HG02943 (cell line): ENCODE results near the gene MFAP3.
"Not testable (repeated sequence)": the region's sequence is repeated elsewhere in the genome, so short reads cannot be mapped to it uniquely, and the experiment has no call there.

Experiments used
- ATAC-seq: cut with Tn5 transposase; IDR thresholded peaks from one replicate; pipeline ENCODE4 v1.9.1; 2021; ENCODE audit warnings: mild to moderate bottlenecking, low read depth, moderate library complexity; ENCODE audit not compliant: unreplicated experiment

The MFAP3 gene

DNA sequence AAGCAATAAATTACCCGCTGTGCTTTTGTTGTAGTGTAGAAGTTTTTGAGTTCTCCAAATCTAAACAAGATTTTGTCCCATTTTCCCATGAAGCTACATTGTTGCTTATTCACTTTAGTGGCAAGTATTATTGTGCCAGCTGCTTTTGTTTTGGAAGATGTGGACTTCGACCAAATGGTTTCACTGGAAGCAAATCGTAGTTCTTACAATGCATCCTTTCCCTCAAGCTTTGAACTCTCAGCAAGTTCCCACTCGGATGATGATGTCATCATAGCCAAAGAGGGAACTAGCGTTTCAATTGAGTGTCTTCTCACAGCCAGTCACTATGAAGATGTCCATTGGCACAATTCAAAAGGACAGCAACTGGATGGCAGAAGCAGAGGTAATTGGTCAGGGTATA is 10.9 kb downstream of the MFAP3 start:
- no peak for ATAC-seq

DNA sequence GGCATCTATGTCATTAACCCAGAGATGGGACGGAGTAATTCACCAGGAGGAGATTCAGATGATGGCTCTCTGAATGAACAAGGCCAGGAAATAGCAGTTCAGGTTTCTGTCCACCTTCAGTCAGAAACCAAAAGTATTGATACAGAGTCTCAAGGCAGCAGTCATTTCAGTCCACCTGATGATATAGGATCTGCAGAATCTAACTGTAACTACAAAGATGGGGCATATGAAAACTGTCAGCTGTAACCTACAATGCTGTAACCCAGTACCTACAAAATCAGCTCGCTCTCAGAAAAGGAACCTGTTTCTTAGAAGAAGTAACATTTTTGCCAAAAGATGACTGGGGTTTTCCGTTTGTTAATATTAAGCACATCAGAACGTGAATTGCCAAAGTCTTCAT is 14.7 kb downstream of the MFAP3 start:
- ATAC-seq = no peak

- ATAC-seq = no peak
Observed at GRCh38 chr5:154055201-154055600, 16.4 kb downstream of the MFAP3 start.

DNA sequence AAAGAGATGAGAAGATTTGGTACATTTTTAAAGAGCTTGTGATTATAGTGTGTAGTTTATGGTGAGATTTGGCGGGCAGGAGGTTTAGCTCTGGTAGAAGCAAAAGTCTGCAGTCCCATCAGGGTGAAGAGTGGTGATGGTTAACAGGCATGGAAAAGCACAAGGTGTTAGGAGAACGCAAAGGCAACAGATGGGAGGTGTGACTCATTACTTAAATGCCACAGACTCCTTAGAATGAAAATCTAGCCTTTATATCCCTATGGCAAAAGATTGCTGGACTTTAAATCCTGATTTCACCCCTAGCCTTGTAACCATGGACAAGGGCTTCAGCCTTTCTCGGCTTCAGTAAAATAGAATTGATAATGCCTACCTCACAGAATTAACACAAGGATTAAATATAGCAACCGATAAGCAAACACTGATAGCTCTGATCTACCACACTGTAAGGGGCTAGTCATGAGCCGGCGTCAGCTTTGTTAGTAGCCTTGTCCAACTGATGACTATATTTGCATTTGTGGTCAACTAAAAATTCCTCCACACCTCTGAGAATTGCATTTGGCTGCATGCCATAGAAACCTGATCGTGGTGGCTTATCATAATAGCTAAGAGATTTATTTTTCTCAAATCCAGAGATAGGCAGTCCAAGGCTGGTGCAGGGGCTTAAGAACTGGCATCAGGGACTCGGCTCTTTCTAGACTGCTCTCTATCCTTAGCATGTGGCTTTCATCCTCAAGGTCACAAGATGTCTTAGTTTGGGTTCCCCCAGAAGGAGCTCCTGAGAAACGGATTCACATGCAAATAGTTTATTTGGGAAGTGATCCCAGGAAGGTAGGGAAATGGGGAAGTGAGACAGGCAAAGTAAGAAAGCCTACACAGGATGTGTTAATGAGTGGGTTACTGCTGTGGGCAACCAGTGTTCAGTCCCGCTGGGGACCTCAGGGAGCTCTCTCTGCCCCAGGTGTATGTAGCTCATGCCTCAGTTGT is 19.6 kb downstream of the MFAP3 start:
- ATAC-seq = peak; percentile 62

GRCh38 chr5:154059039-154059430 is 20.3 kb downstream of the MFAP3 start:
- ATAC-seq = peak; percentile 71

- no peak for ATAC-seq
Observed at GRCh38 chr5:154059583-154059982, 20.8 kb downstream of the MFAP3 start.

DNA sequence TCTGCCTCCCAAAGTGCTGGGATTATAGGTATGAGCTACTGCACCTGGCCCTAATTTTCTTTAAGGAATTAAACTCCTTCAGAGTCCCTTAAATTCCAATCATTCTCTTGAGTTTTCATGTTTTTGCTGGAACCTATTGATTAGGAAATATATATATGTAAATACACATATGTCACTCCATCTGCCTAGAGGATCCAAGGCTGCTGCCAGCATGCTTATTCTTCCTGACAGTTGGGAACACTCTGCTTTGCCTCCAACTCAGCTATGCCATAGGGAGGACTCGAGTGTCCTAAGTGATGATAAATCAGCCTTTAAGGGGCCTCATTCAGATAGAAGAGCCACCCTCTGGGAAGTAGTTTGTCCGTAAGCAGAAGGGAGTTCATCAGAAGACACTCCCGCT is 21.8 kb downstream of the MFAP3 start:
- ATAC-seq = no peak

DNA sequence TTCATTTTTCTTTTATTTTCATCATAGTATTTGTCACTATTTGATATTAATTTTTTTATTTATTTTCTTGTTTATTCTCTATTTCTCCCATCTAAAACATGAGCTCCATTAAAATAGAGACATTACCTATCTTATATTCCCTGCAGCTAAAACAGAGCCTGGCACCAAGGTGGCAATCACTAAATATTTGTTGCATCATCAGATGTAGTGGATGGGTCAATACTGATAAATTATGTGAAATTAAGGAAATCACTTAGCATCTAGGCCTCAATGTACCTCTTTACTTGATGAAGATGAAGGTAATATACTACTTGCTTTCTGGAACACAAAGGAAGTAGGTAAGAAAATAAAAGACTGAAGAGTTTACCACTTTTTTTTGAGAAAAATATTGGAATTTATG is 24.6 kb downstream of the MFAP3 start:
- ATAC-seq = no peak

- ATAC-seq = no peak
Observed at GRCh38 chr5:154065971-154066370, 27.2 kb downstream of the MFAP3 start.

DNA sequence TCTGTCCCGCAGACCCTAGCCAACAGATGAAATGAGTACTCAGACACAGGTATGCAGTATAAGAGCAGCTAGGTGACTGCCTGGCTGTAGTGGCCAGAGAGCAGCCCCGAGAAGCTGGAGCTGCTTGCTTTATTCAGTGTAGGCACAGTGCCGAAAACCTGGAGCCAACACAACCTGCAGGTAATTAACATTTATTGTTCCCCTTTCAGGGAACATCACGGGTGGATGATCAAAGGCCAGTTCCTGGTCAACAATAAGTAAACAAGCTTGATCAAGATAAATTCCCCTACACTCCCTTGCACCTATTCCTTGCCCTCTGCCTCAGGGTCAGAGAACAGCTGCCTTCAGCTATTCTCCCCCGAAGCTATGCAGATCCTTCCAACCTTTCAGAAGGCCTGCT is 31.1 kb downstream of the MFAP3 start:
- ATAC-seq = not testable (repeated sequence)

- no peak for ATAC-seq
Observed at GRCh38 chr5:154071799-154072413, 33.1 kb downstream of the MFAP3 start.

DNA sequence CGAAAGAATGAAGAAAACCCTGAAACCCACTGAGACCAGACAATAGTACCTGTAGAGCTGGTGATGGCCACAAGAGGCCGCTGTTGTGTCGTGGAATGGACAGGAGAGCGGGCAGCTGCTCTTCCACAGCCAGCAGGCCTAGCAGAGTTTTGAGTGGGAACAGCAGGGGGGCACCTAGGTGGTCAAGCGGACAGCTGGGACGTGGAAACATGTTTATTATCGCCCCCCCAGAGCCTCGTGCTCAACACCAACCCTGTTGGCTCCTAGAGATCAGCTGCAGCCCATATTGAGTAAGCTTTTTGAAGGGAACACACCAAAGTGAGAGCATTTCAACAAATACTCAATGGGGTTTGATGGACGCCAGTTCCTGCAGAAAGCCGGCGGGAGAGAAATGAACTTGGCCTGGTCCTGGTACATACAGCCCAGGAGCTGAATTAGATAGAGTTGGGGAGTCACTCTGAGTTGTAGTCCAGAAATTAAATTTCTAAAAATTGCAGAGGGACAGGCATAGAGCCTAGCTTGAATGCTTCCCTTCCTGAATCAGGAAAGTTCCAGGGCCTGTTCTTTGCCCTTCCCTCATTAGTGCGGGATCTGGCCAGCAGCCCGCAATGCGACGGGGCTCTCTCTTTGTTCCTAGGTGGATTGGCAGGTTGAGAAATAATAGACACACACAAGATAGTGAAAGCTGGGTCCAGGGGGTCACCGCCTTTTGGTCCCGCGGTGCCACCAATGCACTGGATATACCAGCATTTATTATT is 33.8 kb downstream of the MFAP3 start:
- peak; percentile 93 for ATAC-seq

GRCh38 chr5:154076240-154076922 is 37.6 kb downstream of the MFAP3 start:
- no peak for ATAC-seq

- no peak for ATAC-seq
Observed at GRCh38 chr5:154077696-154078095, 38.9 kb downstream of the MFAP3 start.

DNA sequence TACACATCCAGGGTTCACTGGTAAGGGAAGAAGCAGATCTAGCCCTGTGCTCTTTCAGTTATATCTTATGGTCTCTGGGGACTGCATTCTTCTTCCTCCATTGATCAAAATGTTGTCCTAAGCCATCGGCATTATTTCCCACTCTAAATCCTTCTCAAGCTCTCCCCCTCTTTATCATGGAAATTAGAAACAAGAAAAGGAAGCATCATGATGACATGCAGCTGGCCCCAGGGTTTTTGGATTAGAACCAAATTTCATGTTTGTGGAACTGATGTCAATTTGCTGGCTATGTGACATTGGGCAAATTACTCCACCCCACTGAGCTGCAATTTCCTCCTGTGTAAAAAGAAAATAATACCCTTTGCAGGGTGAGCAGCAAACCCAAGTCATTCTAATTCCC is 39.5 kb downstream of the MFAP3 start:
- no peak for ATAC-seq

DNA sequence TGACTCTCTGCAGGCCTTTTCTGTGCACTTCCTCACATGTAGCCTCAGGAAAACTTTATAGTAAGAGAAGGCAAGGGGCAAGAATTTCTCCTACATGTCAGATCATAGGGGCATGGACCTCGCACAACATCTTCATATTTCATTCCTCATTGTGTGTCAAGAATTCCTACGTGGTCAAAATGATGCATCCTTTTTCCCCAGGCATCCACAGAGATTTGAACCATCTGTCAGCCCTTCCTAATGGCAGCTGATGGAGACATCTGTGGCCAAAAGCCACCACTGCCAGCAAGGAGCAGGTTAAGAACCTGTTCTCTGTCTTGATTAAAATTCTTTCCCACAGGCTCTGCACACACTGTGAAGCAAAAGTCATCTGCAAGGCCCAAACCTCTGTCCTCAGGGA is 42.5 kb downstream of the MFAP3 start:
- no peak for ATAC-seq

- ATAC-seq = no peak
Observed at GRCh38 chr5:154084062-154084639, 45.4 kb downstream of the MFAP3 start.

DNA sequence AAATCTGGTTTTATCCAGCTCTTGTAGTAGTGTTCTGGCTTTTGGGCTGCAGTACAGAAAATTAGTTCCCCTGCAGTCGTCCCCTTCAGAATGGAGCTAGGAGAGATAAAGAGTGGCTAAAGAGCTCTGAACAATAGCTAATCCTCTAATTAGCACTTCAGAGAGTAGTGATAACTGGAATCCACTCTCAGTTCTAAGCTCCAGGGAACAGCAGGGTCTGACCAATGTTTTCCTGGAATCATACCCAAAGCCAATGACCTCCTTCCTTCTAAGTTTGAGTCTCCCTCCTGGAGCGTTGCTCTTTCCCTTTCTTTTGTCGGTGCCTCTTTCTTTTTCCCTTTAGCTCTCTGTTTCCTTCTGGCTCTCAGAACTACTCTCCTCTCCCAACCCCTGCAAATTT is 47.4 kb downstream of the MFAP3 start:
- no peak for ATAC-seq

DNA sequence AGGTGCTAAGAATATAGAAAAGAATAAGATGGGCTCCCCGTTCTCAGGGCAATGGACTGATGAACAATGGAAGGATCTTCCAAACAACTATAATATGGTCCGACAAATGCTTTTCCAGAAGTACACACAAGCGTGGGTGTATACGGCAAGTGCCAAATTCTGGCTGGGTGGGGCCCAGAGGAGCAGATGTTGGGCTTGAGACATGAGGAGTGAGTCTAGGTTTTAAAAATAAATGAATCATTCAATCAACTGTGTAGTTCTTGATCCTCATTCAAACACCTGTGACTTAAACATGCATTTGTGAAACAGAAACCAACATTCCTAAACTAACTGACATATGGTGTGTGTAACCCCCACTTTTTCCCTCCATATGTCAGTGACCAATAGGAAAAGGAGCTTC is 47.9 kb downstream of the MFAP3 start:
- ATAC-seq = no peak

- ATAC-seq = no peak
Observed at GRCh38 chr5:154087260-154087659, 48.5 kb downstream of the MFAP3 start.
